Spleen (tissue), 7 donors: ENCODE results near the gene HNRNPH2.

ENCODE experiments used
- POLR2A ChIP-seq, 3 donors: fragments of 450-650 bp; IDR thresholded peaks; one replicate each; pipeline ENCODE4 v1.5.1; 2017; ENCODE audit warnings: antibody characterized with exemption in 3 of 3, mild to moderate bottlenecking in 1 of 3
- TF ChIP-seq, protein P1 (sequence below), 11 experiments: fragments of 200-600 bp in 7 of 11; fragments of 450-650 bp in 4 of 11; sonication (generic) in 4 of 11; IDR thresholded peaks in 8 of 11; conservative IDR thresholded peaks in 3 of 11; 1 replicate in 7 of 11; 2 replicates in 4 of 11; pipeline versions ENCODE4 v1.4.0 to v1.8.0; 2016 to 2021; ENCODE audit warnings: antibody characterized with exemption in 11 of 11, inconsistent platforms in 4 of 11, mild to moderate bottlenecking in 1 of 11
- donor health status: DM: no; HTN: no; CAD: no; lungs with moderate emphysema.
- donor health status: DM: no; HTN: no; CAD: no.
- donor health status: DM: no; HTN: no; CAD: no.

DNA sequence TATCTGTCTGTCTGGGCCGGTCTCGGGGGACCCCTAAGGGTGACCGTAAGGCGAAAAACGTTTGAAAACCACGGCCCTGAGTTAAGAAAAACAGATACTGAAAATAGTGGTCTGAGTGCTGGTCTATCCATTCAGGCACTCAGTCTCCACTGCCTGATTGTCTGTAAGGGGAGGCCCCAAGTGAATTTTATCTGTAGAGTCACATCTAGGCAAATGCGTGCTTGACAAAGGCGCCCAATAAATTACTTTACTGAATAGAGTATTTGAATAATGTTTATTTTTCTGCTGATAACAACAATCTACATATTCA is 465 bp downstream of the HNRNPH2 start:
- TF ChIP-seq, protein P1, sequence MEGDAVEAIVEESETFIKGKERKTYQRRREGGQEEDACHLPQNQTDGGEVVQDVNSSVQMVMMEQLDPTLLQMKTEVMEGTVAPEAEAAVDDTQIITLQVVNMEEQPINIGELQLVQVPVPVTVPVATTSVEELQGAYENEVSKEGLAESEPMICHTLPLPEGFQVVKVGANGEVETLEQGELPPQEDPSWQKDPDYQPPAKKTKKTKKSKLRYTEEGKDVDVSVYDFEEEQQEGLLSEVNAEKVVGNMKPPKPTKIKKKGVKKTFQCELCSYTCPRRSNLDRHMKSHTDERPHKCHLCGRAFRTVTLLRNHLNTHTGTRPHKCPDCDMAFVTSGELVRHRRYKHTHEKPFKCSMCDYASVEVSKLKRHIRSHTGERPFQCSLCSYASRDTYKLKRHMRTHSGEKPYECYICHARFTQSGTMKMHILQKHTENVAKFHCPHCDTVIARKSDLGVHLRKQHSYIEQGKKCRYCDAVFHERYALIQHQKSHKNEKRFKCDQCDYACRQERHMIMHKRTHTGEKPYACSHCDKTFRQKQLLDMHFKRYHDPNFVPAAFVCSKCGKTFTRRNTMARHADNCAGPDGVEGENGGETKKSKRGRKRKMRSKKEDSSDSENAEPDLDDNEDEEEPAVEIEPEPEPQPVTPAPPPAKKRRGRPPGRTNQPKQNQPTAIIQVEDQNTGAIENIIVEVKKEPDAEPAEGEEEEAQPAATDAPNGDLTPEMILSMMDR (IDR thresholded peaks at IDR 0.05 in 8 of 11, conservative IDR thresholded peaks at IDR 0.05 in 3 of 11) = no peak
- no peak for TF ChIP-seq POLR2A (IDR thresholded peaks at IDR 0.05)
